IPS-18c (cell line): ENCODE measurements around the gene ITPR1.

ENCODE experiments used
- H3K4me3 ChIP-seq: 2 replicates; pipeline ENCODE4 v1.7.0; 2013; ENCODE audit warnings: low read depth, mild to moderate bottlenecking, low read length, moderate library complexity; ENCODE audit not compliant: insufficient read depth
- H3K9me3 ChIP-seq: one replicate; pipeline ENCODE4 v1.6.1; 2013; ENCODE audit warnings: mild to moderate bottlenecking, low read length, moderate library complexity; ENCODE audit not compliant: control insufficient read depth, insufficient read depth

The ITPR1 gene

GRCh38 chr3:4814305-4814903 is 321.3 kb downstream of the ITPR1 start:
- Histone ChIP-seq H3K4me3 (no peak overlapping the region), H3K9me3 (no peaks in the 10 kb centered on the region)

DNA sequence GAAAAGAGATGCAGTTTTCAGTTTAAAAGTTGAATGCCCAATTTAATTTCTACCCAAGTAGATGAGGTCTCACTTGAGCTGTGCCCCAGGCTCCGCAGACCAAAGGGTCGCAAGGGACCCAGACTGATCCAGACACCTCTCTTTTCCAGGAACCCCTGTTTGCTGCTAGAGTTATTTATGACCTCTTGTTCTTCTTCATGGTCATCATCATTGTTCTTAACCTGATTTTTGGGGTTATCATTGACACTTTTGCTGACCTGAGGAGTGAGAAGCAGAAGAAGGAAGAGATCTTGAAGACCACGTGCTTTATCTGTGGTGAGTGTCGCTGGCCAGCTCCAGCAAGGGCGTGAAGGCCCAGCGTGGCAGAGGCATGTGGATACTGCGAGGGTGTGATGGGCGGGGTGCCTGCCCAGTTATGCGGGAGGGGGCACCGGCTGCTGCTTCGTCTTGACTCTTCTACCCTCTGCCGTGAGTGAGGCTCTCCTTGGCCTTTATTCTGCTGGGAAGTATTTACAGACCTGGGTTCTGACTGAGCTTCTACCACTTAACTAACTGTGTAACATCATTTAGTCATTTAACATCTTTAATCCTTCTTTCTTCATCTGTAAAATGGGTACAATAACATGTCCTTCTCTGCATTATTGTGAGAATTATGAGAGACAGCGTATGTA is 321.9 kb downstream of the ITPR1 start:
- Histone ChIP-seq H3K9me3 (no peaks in the 10 kb centered on the region), H3K4me3 (no peak overlapping the region)

GRCh38 chr3:4816306-4816705 is 323.2 kb downstream of the ITPR1 start:
- H3K9me3 ChIP-seq = no peaks in the 10 kb centered on the region

DNA sequence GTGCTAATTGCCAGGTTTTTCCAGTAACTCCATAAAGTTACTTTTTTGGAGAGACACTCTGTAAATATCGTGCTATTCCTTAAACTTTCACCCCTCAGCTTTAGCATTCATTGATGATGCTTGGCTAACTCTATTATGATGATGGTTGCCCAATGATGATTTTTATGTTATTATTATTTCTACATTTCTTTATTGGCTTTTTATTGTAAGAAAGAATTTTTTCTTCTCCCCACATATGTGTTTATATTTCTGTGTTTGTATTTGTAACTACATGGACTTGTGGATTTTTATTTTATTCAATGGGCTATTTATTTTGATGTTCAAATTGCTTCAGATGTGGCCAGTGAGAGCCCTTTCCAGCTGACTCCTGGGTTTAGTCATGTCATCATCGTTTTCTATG is 323.6 kb downstream of the ITPR1 start:
- Histone ChIP-seq H3K9me3 (no peaks in the 10 kb centered on the region), H3K4me3 (no peak overlapping the region)

More at GRCh38 chr3:4816306-4816705, 323.2 kb downstream of the ITPR1 start:
- no peak overlapping the region for H3K4me3 ChIP-seq

DNA sequence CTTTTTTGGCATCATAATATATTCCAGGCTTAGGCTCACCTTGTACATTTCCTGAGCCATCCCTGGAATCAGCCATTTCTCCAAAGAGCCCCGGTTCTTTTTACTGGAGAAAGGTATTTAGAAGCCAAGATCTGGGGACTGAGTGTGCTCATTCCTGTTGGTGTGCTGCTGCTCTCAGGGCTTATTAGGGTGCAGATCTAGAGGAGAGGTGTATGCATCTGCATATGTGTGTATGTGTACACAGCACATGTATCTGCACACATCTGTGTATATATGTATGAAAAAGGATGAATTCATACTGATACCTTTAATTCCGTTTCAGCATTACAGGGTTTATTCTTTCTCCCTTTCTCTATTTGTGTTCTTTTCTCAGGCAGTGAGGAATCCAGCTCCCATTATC is 324.0 kb downstream of the ITPR1 start:
- no peaks in the 10 kb centered on the region for H3K9me3 ChIP-seq
- no peak overlapping the region for H3K4me3 ChIP-seq

DNA sequence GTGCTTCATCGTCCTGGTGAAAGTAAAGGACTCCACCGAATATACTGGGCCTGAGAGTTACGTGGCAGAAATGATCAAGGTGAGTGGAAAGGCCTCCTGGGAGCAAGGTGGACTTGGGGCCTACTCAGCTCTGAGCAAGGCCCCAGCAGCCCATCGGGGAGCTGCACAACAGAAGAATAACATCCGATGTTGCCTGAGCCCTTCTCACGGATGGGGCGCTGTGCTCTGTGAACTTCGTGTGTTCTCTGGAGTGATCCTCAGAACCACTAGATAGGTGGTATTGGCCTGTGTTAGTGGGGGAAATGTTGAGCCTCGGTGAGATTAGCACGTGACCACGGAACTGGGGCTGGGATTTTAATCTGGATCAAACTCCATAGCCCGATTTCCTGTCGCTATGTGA is 325.0 kb downstream of the ITPR1 start:
- Histone ChIP-seq H3K4me3 (no peak overlapping the region), H3K9me3 (no peaks in the 10 kb centered on the region)

- H3K9me3 ChIP-seq = no peaks in the 10 kb centered on the region
These were observed 326.0 kb downstream of the ITPR1 start for GRCh38 chr3:4818986-4819693.

GRCh38 chr3:4819746-4820145 is 326.6 kb downstream of the ITPR1 start:
- Histone ChIP-seq H3K9me3 (no peaks in the 10 kb centered on the region), H3K4me3 (no peak overlapping the region)

More at GRCh38 chr3:4818986-4819693, 326.0 kb downstream of the ITPR1 start:
- no peak overlapping the region for H3K4me3 ChIP-seq

DNA sequence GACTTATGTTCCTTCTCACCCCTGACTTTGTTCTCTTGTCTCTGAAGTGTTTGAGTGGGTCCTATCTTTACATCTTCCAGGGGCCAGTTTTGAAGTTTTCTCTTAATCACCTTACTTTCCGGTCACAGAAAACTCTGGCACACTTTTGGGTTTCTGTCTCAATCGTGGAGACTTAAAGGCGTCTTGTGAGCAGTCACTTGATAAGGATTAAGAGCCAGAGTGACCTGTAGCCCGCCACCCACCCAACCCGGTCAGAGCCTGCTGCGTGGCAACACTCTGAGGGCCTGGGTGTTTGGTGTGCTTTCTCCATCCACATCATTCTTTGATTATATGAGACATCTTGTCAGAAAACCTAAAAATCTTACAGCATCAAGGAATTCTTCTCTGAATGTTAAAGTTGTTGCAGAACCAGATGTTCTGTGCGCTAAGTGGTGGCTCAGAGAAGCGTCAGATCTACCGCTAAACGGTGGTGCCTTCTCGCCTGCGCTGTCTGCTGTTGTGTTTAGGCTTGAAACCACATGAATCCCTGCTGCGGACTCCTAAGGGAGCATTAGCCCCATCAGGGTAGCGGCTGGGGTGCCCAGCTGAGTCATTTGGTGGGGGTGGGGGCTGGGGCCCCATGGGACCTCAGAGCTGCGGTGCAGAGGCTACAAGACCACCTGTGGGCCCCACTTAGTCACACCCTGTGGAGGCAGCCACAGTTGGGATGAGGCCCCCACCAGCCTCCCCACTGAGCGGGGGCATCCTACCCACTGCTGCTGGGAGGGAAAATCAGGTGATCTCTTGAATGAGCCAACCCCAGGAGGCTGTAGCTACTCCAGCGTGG is 327.4 kb downstream of the ITPR1 start:
- H3K9me3 ChIP-seq = no peaks in the 10 kb centered on the region
- no peak overlapping the region for H3K4me3 ChIP-seq

DNA sequence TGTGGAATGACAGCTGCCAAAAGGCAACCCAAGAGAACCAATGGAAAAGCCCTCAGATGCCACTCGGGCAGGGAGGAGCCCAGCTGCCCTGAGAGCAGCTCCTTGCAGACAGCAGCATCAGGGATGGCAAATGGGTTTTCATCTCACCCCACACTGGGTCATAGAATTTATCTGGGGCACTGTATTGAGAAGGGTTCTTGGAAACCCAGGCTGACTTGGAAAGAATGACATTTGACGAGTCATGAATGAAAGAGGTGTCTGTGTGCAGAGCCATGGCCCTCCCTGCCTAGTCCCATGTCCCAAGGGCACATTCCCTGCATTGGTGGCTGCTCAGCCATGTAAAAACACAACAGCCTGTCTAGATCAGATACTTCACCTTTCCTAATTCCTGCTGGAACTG is 328.2 kb downstream of the ITPR1 start:
- no peak overlapping the region for H3K4me3 ChIP-seq
- H3K9me3 ChIP-seq = no peaks in the 10 kb centered on the region

DNA sequence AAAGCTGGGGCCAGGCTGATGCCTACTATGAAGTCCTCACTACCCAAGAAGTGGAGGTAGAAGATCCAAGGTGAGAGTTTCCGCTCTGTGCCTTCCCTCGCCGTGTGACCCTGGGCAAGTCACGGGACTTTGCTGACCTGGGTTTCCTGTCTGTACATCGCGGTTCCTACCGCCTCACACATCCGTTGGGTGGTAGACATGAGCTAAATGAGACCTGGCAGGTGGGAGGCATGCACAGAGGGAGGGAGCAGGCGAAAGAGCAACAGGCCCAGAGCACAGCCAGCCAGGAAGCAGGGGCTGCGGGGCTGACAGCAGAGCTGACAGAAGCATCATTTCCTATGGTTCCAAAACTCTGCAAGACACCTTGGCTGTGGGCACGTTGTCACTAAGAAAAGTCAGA is 328.8 kb downstream of the ITPR1 start:
- H3K9me3 ChIP-seq = no peaks in the 10 kb centered on the region
- H3K4me3 ChIP-seq = no peak overlapping the region

DNA sequence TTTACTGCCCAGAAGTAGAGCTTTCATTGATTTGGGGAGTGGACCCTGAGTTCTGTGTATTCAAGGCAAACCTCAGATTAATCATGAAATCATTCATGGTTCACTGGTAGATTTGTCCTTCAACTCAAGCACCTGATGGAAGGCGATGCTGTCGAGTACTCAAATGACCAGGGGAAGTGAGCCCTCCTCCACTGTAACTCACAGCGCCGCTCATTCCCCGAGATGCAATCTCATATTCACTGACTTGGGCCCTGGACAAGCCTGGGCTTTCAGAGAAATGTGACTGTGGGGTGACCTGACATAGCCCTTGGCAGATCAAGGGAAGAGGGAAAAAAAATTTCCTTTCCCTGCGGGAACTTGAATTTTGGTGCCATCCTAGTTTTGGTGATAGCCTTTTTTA is 329.4 kb downstream of the ITPR1 start:
- Histone ChIP-seq H3K4me3 (no peak overlapping the region), H3K9me3 (no peaks in the 10 kb centered on the region)

DNA sequence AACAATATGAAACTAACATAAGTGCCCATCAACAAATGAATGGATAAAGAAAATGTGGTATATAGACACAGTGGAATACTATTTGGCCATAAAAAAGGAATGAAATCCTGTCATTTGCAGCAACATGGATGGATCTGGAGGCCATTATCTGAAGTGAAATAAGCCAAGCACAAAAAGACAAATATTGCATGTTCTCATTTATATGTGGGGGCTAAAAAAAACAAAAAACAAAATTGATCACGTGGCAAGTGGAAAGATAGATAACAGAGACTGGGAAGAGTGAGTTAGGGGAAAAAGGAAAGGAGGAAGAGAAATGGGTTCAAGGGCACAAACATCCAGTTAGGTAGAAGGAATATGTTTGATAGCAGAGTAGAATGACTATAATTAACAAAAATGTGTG is 330.2 kb downstream of the ITPR1 start:
- Histone ChIP-seq H3K4me3 (no peak overlapping the region), H3K9me3 (no peaks in the 10 kb centered on the region)

- H3K9me3 ChIP-seq = no peaks in the 10 kb centered on the region
- H3K4me3 ChIP-seq = no peak overlapping the region
These were observed 331.1 kb downstream of the ITPR1 start for GRCh38 chr3:4823986-4824925.

GRCh38 chr3:4824926-4825325 is 331.8 kb downstream of the ITPR1 start:
- H3K4me3 ChIP-seq = no peak overlapping the region
- H3K9me3 ChIP-seq = no peaks in the 10 kb centered on the region

GRCh38 chr3:4825436-4826236 is 332.5 kb downstream of the ITPR1 start:
- Histone ChIP-seq H3K9me3 (no peaks in the 10 kb centered on the region), H3K4me3 (no peak overlapping the region)
